Hepatocyte (in vitro differentiated cells): ENCODE measurements around the gene SNX17. TPM values are rescaled to one million over a fixed set of nuclear protein-coding genes. Genes with fewer than 3 reads are reported as not detected.

Experiments
- DNase-seq: peaks from one replicate; pipeline ENCODE4 v3.0.0-alpha.2; 2016; ENCODE audit warnings: low spot score
- H2AFZ ChIP-seq: fragments of 200-600 bp; sonication (generic); 2 replicates; pipeline ENCODE4 v1.6.0; 2016; ENCODE audit warnings: antibody characterized with exemption, mild to moderate bottlenecking
- H3K27ac ChIP-seq: fragments of 200-600 bp; sonication (generic); 2 replicates; pipeline ENCODE4 v1.5.1; 2016; ENCODE audit warnings: mild to moderate bottlenecking
- H3K27me3 ChIP-seq: fragments of 200-600 bp; sonication (generic); 2 replicates; pipeline ENCODE4 v1.6.1; 2016
- H3K36me3 ChIP-seq: fragments of 200-600 bp; sonication (generic); replicated peaks from 2 replicates; pipeline ENCODE4 v1.5.1; 2016; ENCODE audit warnings: low read depth; ENCODE audit not compliant: insufficient read depth
- H3K4me1 ChIP-seq: fragments of 200-600 bp; sonication (generic); 2 replicates; pipeline ENCODE4 v1.5.1; 2016; ENCODE audit warnings: mild to moderate bottlenecking, moderate library complexity; ENCODE audit not compliant: insufficient read depth
- H3K4me2 ChIP-seq: fragments of 200-600 bp; sonication (generic); 2 replicates; pipeline ENCODE4 v1.6.0; 2016
- H3K4me3 ChIP-seq: fragments of 200-600 bp; sonication (generic); 2 replicates; pipeline ENCODE4 v1.5.1; 2016; ENCODE audit warnings: mild to moderate bottlenecking
- H3K79me2 ChIP-seq: fragments of 200-600 bp; sonication (generic); 2 replicates; pipeline ENCODE4 v1.6.0; 2017; ENCODE audit warnings: mild to moderate bottlenecking
- H3K9me2 ChIP-seq: fragments of 200-600 bp; sonication (generic); replicated peaks from 2 replicates; pipeline ENCODE4 v1.6.0; 2017; ENCODE audit warnings: mild to moderate bottlenecking; ENCODE audit not compliant: insufficient read depth
- H3K9me3 ChIP-seq: fragments of 200-600 bp; sonication (generic); 2 replicates; pipeline ENCODE4 v1.5.1; 2016; ENCODE audit warnings: low read depth, mild to moderate bottlenecking
- H4K20me1 ChIP-seq: fragments of 200-600 bp; sonication (generic); 2 replicates; pipeline ENCODE4 v1.6.0; 2016; ENCODE audit warnings: mild to moderate bottlenecking; ENCODE audit not compliant: insufficient read depth, poor library complexity, severe bottlenecking
- CTCF ChIP-seq: fragments of 200-600 bp; sonication (generic); IDR thresholded peaks from 2 replicates; pipeline ENCODE4 v1.5.1; 2016; ENCODE audit warnings: antibody characterized with exemption, mild to moderate bottlenecking; ENCODE audit not compliant: poor library complexity
- EZH2 ChIP-seq: fragments of 200-600 bp; sonication (generic); IDR thresholded peaks from 2 replicates; pipeline ENCODE4 v1.6.1; 2016; ENCODE audit warnings: antibody characterized with exemption, mild to moderate bottlenecking, borderline replicate concordance
- EZH2phosphoT487 ChIP-seq: fragments of 200-600 bp; sonication (generic); IDR thresholded peaks from one replicate; pipeline ENCODE4 v1.6.1; 2018; ENCODE audit warnings: antibody characterized with exemption, mild to moderate bottlenecking, low read depth, moderate library complexity; ENCODE audit not compliant: unreplicated experiment, severe bottlenecking
- WGBS: methylation state at CpG from one replicate; pipeline ENCODE4 v1.1.6; 2016; ENCODE audit warnings: low lambda C conversion rate; ENCODE audit errors: missing lambda C conversion rate; 5-methylcytosine and 5-hydroxymethylcytosine counted together
- polyA plus RNA-seq: library from polyadenylated mRNA; unstranded; fragments of >200 nt; fragmentation: Nextera tagmentation; extraction: Ambion mirVana; gene quantifications from 2 replicates; pipeline ENCODE4 v1.2.1, GENCODE V29; 2016
- total RNA-seq: library from RNA; depleted of rRNA; stranded (reverse); fragments of >200 nt; gene quantifications from 2 replicates; pipeline ENCODE4 v1.2.3, GENCODE V29; 2014

SNX17 gene
- total and polyA plus RNA-seq, 2 experiments from 2014 or later, result 81.8 to 109 TPM

- no peak overlapping the region for H3K27ac ChIP-seq
- H4K20me1 ChIP-seq, result peaks cover 12% of the 10 kb centered on the region
- peaks cover 96% of the 10 kb centered on the region for H3K79me2 ChIP-seq
- H3K9me2 ChIP-seq, result no peaks in the 10 kb centered on the region
- TF ChIP-seq CTCF, result no peak
- no peak for TF ChIP-seq EZH2phosphoT487
- TF ChIP-seq EZH2, result no peak
- no peaks in the 10 kb centered on the region for H3K9me3 ChIP-seq
- H3K4me3 ChIP-seq, result no peak overlapping the region
- H2AFZ ChIP-seq, result no peak overlapping the region
- H3K36me3 ChIP-seq, result no peaks in the 10 kb centered on the region
- H3K4me2 ChIP-seq, result no peak overlapping the region
- H3K4me1 ChIP-seq, result no peaks in the 10 kb centered on the region
- no peaks in the 10 kb centered on the region for H3K27me3 ChIP-seq
- WGBS, result 99% methylated on average over 33 of the region's 33 CpGs
- no peak for DNase-seq
Measured at GRCh38 chr2:27393225-27393624, 22.8 kb downstream of the SNX17 start.

GRCh38 chr2:27398962-27399361 lies 28.5 kb downstream of the SNX17 start:
- 95% methylated on average over 5 of the region's 5 CpGs for WGBS
- no peak overlapping the region for H3K4me3 ChIP-seq
- no peaks in the 10 kb centered on the region for H3K36me3 ChIP-seq
- no peak overlapping the region for H3K4me2 ChIP-seq
- TF ChIP-seq EZH2phosphoT487 (no peak), CTCF (no peak), EZH2 (no peak)
- peaks cover 32% of the 10 kb centered on the region for H4K20me1 ChIP-seq
- H3K27me3 ChIP-seq, result no peaks in the 10 kb centered on the region
- peaks cover 100% of the 10 kb centered on the region for H3K79me2 ChIP-seq
- H2AFZ ChIP-seq, result no peak overlapping the region
- no peaks in the 10 kb centered on the region for H3K4me1 ChIP-seq
- no peak for DNase-seq
- H3K27ac ChIP-seq, result no peak overlapping the region
- H3K9me3 ChIP-seq, result no peaks in the 10 kb centered on the region
- H3K9me2 ChIP-seq, result no peaks in the 10 kb centered on the region

GRCh38 chr2:27400348-27401135 lies 30.1 kb downstream of the SNX17 start:
- no peaks in the 10 kb centered on the region for H3K9me2 ChIP-seq
- no peak overlapping the region for H3K4me2 ChIP-seq
- H3K4me1 ChIP-seq, result no peaks in the 10 kb centered on the region
- no peaks in the 10 kb centered on the region for H3K9me3 ChIP-seq
- no peak for DNase-seq
- H3K79me2 ChIP-seq, result peaks cover 99% of the 10 kb centered on the region
- no peak overlapping the region for H3K27ac ChIP-seq
- 93% methylated on average over 2 of the region's 2 CpGs for WGBS
- H4K20me1 ChIP-seq, result peaks cover 34% of the 10 kb centered on the region
- H3K27me3 ChIP-seq, result no peaks in the 10 kb centered on the region
- no peaks in the 10 kb centered on the region for H3K36me3 ChIP-seq
- no peak overlapping the region for H2AFZ ChIP-seq
- H3K4me3 ChIP-seq, result no peak overlapping the region
- TF ChIP-seq EZH2phosphoT487 (no peak), CTCF (no peak), EZH2 (no peak)
